NCI-H2107 treated with DMSO at 0.1 percent for 48 hours (cell line): ENCODE measurements around the gene OR2T8.

Experiments
- DNase-seq: peaks from one replicate; lab custom pipeline; 2025; ENCODE audit not compliant: unreplicated experiment; lab: John Stamatoyannopoulos, UW

The OR2T8 gene

DNA sequence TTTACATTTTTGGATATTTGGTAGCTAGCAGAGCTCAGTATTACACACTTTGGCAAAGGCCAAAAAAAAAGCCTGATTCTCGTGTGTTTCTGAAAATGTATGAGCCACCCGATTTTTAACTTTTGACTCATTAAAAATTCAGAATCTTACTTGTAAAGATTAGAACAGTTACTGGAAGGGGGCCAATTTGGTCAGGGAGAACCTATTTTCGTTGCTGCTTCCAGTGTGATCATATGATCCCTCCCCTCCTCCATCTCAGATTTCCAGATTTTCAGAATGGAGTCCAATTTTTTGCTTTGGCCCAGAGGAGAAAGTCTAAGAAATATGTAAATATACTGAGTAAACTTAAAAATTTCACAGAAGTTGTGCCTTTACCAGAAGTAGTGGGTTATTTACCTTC, 41.7 kb downstream of the OR2T8 start:
- no peak for DNase-seq

DNA sequence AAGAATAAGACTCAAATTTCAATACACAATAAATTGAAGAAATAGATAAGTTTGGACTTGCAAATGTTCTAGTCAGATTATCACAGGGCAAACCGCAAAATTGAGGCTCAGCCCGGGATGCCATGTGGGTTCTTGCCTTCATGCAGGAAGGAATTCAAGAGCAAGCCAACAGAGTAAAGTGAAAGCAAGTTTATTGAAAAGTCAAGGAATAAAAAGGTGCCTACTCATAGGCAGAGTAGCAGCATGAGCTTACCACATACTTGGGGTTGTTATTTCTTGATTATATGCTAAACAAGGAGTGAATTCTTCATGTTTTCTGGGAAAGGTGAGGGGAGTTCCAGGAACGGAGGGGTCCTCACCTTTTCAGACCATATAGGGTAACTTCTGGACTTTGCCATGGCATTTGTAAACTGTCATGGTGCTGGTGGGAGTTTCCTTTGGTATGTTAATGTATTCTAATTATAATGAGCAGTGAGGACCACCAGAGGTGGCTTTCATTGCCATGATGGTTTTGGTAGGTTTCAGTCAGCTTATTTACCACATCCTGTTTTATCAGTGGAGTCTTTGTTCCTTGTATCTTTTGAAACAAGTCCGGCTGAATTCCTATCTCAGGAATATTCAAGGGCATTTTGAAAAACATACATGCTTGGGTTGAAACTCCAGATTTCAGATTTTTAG, 43.0 kb downstream of the OR2T8 start:
- no peak for DNase-seq

DNA sequence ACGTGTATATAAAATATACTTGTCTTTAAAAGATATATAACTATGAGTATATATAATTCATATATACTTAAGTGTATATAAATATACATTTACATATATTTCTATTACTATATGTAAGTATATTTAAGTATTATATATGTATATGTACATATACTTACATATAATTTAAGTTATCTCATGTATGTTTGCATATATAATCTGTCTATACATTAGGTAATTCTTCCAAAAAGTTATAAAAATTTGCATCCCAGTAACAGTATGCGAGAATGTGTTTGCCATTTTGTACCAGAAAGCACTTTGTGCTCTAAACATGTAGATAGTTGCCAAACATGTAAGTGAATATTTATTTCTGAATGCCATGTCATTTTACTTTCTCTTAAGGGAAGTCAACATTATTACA, 44.9 kb downstream of the OR2T8 start, which contains the start of gene OR2AK2:
Gene OR2AK2, plus strand, starts transcription at position 301 of the 400 bp plus-strand sequence. CDS start 144 bp downstream, outside the sequence.
- no peak for DNase-seq

DNA sequence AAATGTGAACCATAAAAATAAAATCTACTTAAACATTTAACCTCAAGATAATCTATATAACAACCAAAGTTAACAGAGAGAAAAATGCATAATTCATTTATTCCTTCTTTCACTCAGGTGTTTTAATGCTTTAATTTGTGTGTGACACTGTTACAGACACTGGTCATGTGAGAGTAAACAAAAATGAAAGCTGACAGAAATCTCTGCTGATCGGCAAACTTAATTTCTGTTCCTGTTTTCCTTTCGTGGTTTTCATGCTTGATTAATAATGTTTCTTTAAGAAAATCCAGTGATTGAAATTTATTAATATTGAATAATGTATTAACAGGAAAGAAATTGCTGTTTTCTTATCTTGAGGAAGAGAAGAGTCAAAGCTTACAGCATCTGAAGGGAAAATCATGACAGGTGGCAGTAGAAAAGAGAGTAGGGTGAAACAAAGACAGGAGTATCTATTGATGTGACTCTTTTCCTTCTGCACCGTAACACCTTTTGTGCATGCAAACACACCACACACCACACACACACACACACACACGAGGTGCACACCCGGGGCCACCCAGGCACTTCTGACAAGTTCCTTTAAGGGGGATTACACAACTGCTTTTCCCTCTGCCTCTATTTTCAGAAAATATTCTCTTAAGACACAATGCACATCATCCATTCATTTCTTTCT, 46.6 kb downstream of the OR2T8 start:
- no peak for DNase-seq
